Measurements from ENCODE around the gene INMT. TPM values are rescaled to one million over a fixed set of nuclear protein-coding genes. Genes with fewer than 3 reads are reported as not detected.

The INMT gene
- total and polyA plus RNA-seq, 2 of the 8 experiments (the other 6 are each of a cell fraction or from before 2014, with no cell fraction given): 0.60 to 0.94 TPM

- FAIRE-seq: no peak
- TF ChIP-seq CEBPB (IDR thresholded peaks at IDR 0.05; ENCODE audit: low read depth, low read length) (no peak), POLR2A (IDR thresholded peaks at IDR 0.05; ENCODE audit: control extremely low read depth in 1 of 2, low read depth in 2 of 2, low read length in 2 of 2) (no peak), SAP30 (IDR thresholded peaks at IDR 0.05; ENCODE audit: insufficient read depth, insufficient replicate concordance, low read length) (no peak), POLR2AphosphoS5 (IDR thresholded peaks at IDR 0.05; ENCODE audit: low read depth, low read length) (no peak)
These were observed 41.3 kb upstream of the INMT start for GRCh38 chr7:30710669-30711068.

More at GRCh38 chr7:30710669-30711068, 41.3 kb upstream of the INMT start:
- ChIA-PET CTCF (ENCODE audit: partially characterized antibody) (interaction anchor here (0.6 to 3.0 kb wide), 10 partner anchors 9 to 165 kb away, joined by 3 to 23 read pairs (median 4); partner anchors contain the start of gene CRHR2), POLR2A (ENCODE audit: partially characterized antibody) (no interaction called here)
- Histone ChIP-seq H2AK5ac (ENCODE audit: low read depth, low read length) (no peak overlapping the region), H2AFZ (ENCODE audit: low read length) (no peak overlapping the region), H3K79me2 (ENCODE audit: control insufficient read depth in 1 of 2, insufficient read depth in 2 of 2, low read length in 2 of 2) (no peaks in the 10 kb centered on the region), H3K79me1 (ENCODE audit: low read depth, low read length) (no peaks in the 10 kb centered on the region), H3K27ac (ENCODE audit: low read depth, low read length) (no peak overlapping the region), H3K9ac (replicated peaks in 1 of 4; ENCODE audit: extremely low read depth in 1 of 4, low read depth in 3 of 4, low read length in 3 of 4) (no peak overlapping the region), H3K4me1 (replicated peaks in 1 of 4; ENCODE audit: control insufficient read depth in 3 of 4, insufficient read depth in 4 of 4, low read length in 3 of 4) (no peaks in the 10 kb centered on the region; a peak in 2 of 7 replicates), H3K23me2 (ENCODE audit: low read depth, low read length) (no peaks in the 10 kb centered on the region; the same call in 1 of the 2 replicates), H3K14ac (ENCODE audit: insufficient read length) (no peak overlapping the region), H4K91ac (replicated peaks; ENCODE audit: insufficient read length, low read length) (no peak overlapping the region), H4K5ac (ENCODE audit: insufficient read length, low read depth, low read length) (no peak overlapping the region), H3K23ac (ENCODE audit: insufficient read length) (no peak overlapping the region), H2BK12ac (ENCODE audit: low read depth, low read length) (no peak overlapping the region), H3K27me3 (replicated peaks in 1 of 4; ENCODE audit: control insufficient read depth in 3 of 4, extremely low read depth in 1 of 4, insufficient read depth in 3 of 4, low read length in 3 of 4) (no peaks in the 10 kb centered on the region), H3K56ac (replicated peaks; ENCODE audit: insufficient read length, low read depth, low read length) (no peak overlapping the region), H4K20me1 (replicated peaks in 1 of 2; ENCODE audit: control insufficient read depth in 1 of 2, insufficient read depth in 2 of 2, low read length in 2 of 2) (no peaks in the 10 kb centered on the region), H3K4me3 (ENCODE audit: extremely low read depth in 1 of 4, insufficient read depth in 2 of 4, low read depth in 3 of 4, low read length in 4 of 4) (no peak overlapping the region), H3K4ac (replicated peaks; ENCODE audit: insufficient read length, low read depth, low read length) (no peak overlapping the region), H2BK120ac (replicated peaks; ENCODE audit: low read depth, low read length) (no peak overlapping the region), H3K4me2 (ENCODE audit: insufficient read depth in 1 of 2, low read depth in 2 of 2, low read length in 2 of 2) (no peak overlapping the region), H3K9me3 (ENCODE audit: insufficient read depth in 2 of 2, low read depth in 1 of 2, low read length in 1 of 2) (no peaks in the 10 kb centered on the region), H2BK20ac (ENCODE audit: low read length) (no peak overlapping the region), H3K36me3 (ENCODE audit: control insufficient read depth in 2 of 4, insufficient read depth in 4 of 4, low read length in 3 of 4) (no peaks in the 10 kb centered on the region), H4K8ac (ENCODE audit: extremely low read depth, insufficient read depth, low read length) (no peak overlapping the region), H2BK15ac (ENCODE audit: low read length) (no peak overlapping the region), H2BK5ac (ENCODE audit: low read depth, low read length) (no peak overlapping the region), H3K18ac (ENCODE audit: extremely low read depth, low read length) (no peak overlapping the region)
- 92% methylated on average over 4 of the region's 4 CpGs; no CpG with 5 or more reads in 1 of the 2 experiments for WGBS, 2 experiments (ENCODE audit: extremely low coverage in 1 of 2, insufficient coverage in 1 of 2, insufficient read length in 1 of 2, insufficient replicate concordance in 2 of 2, low coverage in 1 of 2, low lambda C conversion rate in 2 of 2, missing lambda C conversion rate in 1 of 2)
- no peak for DNase-seq (ENCODE audit: low read depth in 1 of 2, low spot score in 2 of 2)
